ENCODE results near the gene PDIA2. TPM values are rescaled to one million over a fixed set of nuclear protein-coding genes. Genes with fewer than 3 reads are reported as not detected.

Gene PDIA2, protein sequence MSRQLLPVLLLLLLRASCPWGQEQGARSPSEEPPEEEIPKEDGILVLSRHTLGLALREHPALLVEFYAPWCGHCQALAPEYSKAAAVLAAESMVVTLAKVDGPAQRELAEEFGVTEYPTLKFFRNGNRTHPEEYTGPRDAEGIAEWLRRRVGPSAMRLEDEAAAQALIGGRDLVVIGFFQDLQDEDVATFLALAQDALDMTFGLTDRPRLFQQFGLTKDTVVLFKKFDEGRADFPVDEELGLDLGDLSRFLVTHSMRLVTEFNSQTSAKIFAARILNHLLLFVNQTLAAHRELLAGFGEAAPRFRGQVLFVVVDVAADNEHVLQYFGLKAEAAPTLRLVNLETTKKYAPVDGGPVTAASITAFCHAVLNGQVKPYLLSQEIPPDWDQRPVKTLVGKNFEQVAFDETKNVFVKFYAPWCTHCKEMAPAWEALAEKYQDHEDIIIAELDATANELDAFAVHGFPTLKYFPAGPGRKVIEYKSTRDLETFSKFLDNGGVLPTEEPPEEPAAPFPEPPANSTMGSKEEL
- 0.18 and 0.38 TPM in 2 replicates for total RNA-seq (2014; rRNA removed; shearing (Covaris generic))

DNA sequence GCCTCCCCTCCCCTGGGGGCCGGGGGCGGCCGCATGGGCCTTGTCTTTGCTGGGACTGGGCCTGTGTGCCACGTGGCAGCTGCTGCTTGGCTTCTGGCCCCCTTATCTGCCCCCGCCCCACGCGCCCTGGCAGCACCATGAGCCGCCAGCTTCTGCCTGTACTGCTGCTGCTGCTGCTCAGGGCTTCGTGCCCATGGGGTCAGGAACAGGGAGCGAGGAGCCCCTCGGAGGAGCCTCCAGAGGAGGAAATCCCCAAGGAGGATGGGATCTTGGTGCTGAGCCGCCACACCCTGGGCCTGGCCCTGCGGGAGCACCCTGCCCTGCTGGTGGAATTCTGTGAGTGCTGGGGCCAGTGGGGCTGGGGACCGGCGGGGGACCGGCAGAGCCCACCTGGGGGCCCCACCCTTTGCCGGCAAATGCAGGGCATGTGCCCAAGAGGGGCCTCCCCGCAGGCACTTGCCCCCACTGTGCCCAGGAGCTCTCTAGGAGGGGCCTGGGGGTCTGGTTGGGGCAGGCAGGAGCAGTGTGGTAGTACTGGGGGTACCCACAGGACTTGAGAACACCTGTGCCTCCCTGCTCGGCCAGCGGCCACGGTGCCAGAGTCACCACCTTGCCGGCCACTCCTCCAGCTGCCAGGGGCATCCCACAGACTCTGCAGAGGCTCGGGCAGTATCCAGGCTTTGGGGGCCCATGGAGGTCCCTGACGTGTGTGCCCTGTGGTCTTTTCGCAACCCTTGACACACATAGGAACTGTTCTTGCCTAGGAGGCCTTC lies at the start of gene PDIA2:
PDIA2 (plus strand) TSS at position 132 of the 773 bp plus-strand sequence; CDS start at position 138, 6 bp downstream.
- Histone ChIP-seq H3K4me3 (no peak within 1 kb of the TSS), H3K27ac (no peak within 1 kb of the TSS), H3K27me3 (no peaks in the 10 kb centered on the region), H3K4me1 (0 out of 2 replicates have a peak, but pooled peaks cover 2% of the 10 kb centered on the region), H3K36me3 (peaks cover 12% of the 10 kb centered on the region), H3K9me3 (replicated peaks) (peaks cover 4% of the 10 kb centered on the region; the same call in 1 of the 2 replicates)
- DNase-seq: no peak

DNA sequence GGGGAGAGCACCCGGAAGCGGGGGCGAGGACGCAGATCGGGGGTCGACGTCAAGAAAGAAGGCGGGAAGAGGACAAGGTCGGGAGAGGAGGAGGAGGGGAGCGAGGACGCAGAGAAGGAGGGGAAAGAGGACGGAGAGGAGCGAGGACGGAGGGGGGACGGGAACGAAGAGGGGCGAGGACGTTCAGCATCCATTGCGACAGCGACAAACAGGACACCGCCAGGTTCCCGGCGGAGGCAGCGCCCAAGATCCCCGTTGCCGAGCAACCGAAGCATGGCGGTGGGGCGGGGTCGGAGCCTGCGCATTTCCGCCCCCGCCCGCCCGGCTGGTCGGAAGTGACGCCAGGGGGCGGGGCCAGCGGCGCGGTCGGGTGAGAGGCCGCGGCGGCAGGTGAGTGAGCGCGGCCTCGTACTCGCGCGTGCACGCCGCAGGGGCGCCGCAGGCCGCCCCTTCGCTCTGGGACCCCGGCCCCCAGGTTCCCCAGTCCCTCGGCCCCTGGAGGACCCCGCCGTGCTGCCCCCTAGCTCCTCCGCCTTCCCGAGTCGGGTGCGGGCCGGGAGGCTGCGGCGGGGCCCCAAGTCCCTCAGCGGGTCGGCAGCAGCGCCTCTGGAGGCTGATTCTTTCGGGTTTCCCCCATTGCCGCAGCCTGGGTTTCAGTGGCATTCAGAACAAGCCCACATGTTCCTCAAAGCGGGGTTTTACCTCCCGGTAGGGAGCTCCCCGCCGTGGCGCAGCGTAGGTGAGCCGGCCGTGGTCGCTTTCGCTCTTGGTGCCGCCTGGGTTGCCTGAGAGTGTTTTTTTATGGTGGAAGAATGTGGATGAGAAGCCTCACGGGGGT lies 48.3 kb upstream of the PDIA2 start, which contains the start of gene FAM234A:
FAM234A (plus strand) TSS at position 354 of the 838 bp plus-strand sequence. CDS start 19,593 bp downstream, outside the sequence.
- Histone ChIP-seq H3K27ac (peak within 1 kb of the TSS; percentile 52), H3K27me3 (no peaks in the 10 kb centered on the region), H3K9me3 (replicated peaks) (no peaks in the 10 kb centered on the region), H3K4me1 (no peaks in the 10 kb centered on the region), H3K4me3 (peak within 1 kb of the TSS; percentile 80), H3K36me3 (no peaks in the 10 kb centered on the region)
- DNase-seq: peak; percentile 92 to 94

DNA sequence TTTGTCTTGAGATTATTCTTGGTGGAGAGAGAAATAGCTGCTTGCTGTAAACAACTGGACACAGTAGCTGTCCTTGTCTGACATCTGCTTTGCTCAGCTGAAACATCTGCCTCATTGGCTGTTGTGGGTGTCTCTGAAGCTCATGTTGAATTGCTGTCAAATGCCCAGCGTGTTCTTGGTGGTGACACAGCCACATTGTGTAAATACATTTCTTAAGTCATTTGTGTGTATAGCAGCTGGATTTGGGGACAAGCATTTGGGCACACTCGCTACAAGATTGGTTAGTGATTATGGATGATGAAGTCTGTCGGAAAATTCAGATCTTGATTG lies 43.1 kb upstream of the PDIA2 start:
- DNase-seq: no peak
- no peaks in the 10 kb centered on the region for H3K9me3 ChIP-seq (replicated peaks)
- no peak overlapping the region for H3K4me3 ChIP-seq
- no peaks in the 10 kb centered on the region for H3K4me1 ChIP-seq
- no peaks in the 10 kb centered on the region for H3K36me3 ChIP-seq
- H3K27ac ChIP-seq: no peak overlapping the region
- H3K27me3 ChIP-seq: no peaks in the 10 kb centered on the region

DNA sequence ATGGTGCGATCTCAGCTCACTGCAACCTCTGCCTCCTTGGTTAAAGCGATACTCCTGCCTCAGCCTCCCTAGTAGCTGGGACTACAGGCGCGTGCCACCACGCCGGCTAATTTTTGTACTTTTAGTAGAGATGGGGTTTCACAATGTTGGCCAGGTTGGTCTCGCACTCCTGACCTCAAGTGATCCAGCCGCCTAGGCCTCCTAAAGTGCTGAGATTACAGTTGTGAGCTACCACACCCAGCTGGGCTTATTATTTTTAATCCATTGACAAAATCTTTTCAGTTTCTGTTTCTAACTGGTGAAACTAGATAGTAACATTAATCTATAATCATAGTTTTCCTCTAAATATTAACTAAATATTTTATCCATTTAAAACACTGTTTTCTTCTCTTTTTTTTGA lies 42.4 kb upstream of the PDIA2 start:
- DNase-seq: no peak
- Histone ChIP-seq H3K27me3 (no peaks in the 10 kb centered on the region), H3K9me3 (replicated peaks) (no peaks in the 10 kb centered on the region), H3K4me1 (no peaks in the 10 kb centered on the region), H3K4me3 (no peak overlapping the region), H3K36me3 (no peaks in the 10 kb centered on the region), H3K27ac (no peak overlapping the region)

DNA sequence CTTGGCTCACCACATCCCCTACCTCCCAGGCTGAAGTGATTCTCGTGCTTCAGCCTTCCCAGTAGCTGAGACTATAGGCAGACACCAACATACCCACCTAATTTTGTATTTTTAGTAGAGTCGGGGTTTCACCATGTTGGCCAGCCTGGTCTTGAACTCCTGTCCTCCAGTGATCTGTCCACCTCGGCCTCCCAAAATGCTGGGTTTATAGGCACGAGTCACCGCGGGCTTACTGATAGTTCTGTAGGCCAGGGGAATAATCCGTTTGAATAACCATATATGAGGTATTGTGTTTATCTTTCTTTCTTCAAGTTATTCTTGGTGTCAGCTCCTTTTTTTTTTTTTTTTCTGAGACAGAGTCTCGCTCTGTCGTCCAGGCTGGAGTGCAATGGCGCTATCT lies 40.7 kb upstream of the PDIA2 start:
- DNase-seq: no peak
- no peak overlapping the region for H3K4me3 ChIP-seq
- H3K27me3 ChIP-seq: no peaks in the 10 kb centered on the region
- H3K9me3 ChIP-seq (replicated peaks): no peaks in the 10 kb centered on the region
- no peaks in the 10 kb centered on the region for H3K4me1 ChIP-seq
- H3K36me3 ChIP-seq: no peaks in the 10 kb centered on the region; the same call in 1 of the 2 replicates
- no peak overlapping the region for H3K27ac ChIP-seq

DNA sequence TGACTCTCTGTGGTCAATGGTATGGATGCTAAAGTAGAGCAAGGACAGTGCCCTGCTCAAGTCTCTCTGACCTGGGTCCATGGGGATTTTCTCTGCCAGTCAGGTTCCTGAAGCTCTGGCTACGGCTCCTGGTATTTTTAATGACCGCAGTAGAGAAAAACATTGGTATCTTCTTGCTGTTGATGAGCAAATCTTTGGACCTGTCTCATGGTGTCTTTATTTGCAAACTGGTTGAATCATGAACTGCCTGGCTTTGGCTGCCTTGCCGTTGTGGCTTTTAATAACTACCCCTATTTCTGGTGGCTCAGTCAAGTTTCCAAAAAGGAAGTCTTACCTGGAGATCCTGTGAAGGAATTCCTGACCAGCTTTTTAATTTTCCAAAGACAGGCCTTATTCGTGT lies 39.6 kb upstream of the PDIA2 start:
- no peaks in the 10 kb centered on the region; the same call in 1 of the 2 replicates for H3K36me3 ChIP-seq
- H3K4me3 ChIP-seq: no peak overlapping the region
- DNase-seq: no peak

DNA sequence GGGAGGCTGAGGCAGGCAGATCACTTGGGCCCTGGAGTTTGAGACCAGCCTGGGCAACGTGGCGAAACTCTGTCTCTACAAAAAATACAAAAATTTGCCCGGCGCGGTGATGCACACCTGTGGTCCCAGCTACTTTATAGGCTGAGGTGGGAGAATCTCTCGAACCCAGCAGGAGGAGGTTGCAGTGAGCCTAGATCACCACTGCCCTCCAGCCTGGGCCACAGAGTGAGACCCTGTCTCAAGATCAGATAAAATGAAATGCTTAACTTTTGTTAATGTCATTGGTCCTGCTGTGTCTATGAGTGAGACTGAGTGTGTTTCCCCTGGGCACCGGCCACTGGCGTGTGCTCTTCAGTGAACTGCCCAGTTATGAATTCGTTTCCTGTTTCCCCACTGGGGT lies 37.9 kb upstream of the PDIA2 start:
- Histone ChIP-seq H3K4me1 (no peaks in the 10 kb centered on the region), H3K27me3 (no peaks in the 10 kb centered on the region), H3K27ac (no peak overlapping the region), H3K4me3 (no peak overlapping the region), H3K36me3 (no peaks in the 10 kb centered on the region; the same call in 1 of the 2 replicates), H3K9me3 (replicated peaks) (no peaks in the 10 kb centered on the region)
- DNase-seq: no peak

More for the DNA sequence above, 39.6 kb upstream of the PDIA2 start:
- H3K9me3 ChIP-seq (replicated peaks): no peaks in the 10 kb centered on the region
- no peaks in the 10 kb centered on the region for H3K27me3 ChIP-seq
- no peaks in the 10 kb centered on the region for H3K4me1 ChIP-seq
- no peak overlapping the region for H3K27ac ChIP-seq

DNA sequence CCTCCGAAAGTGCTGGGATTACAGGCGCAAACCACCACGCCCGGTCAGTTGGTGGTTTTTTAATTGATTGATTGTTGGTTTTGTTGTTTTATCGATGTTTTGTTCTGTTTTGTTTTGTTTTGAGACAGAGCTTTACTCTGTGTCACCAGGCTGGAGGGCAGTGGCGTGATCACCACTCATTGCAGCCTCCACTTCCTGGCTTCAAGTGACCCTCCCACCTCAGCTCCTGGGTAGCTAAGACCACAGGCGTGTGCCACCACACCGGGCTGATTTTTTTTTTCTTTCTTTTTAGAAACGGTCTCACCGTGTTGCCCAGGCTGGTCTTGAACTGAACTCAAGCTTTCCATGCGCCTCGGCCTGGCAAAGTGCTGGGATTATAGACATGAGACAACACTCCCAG lies 35.9 kb upstream of the PDIA2 start:
- H3K4me1 ChIP-seq: no peaks in the 10 kb centered on the region
- H3K27ac ChIP-seq: no peak overlapping the region
- DNase-seq: no peak
- no peak overlapping the region for H3K4me3 ChIP-seq
- H3K9me3 ChIP-seq (replicated peaks): no peaks in the 10 kb centered on the region
- no peaks in the 10 kb centered on the region for H3K27me3 ChIP-seq
- H3K36me3 ChIP-seq: no peaks in the 10 kb centered on the region; the same call in 1 of the 2 replicates

DNA sequence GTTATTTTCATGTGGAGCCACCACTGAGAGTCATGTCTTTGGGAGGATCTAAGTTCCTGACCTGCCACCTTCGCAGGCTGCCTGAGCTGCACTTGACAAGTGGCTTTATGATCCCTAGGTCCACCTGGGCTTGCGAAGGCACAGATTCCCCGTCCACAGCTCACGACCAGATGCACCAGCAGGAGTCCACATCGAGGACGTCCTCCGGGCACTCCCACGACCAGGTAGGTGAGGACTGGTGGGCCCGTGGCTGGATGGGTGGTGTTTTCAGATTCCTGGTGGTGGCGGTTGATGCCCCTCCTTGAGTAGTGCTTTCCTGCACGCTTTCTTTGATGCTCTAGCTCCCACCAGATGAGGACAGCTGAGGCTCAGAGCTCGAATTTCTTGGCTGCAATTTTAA lies 33.5 kb upstream of the PDIA2 start:
- no peak for DNase-seq
- Histone ChIP-seq H3K9me3 (replicated peaks) (no peaks in the 10 kb centered on the region), H3K4me3 (no peak overlapping the region), H3K27ac (no peak overlapping the region), H3K36me3 (no peaks in the 10 kb centered on the region; the same call in 1 of the 2 replicates), H3K27me3 (no peaks in the 10 kb centered on the region), H3K4me1 (no peaks in the 10 kb centered on the region)

DNA sequence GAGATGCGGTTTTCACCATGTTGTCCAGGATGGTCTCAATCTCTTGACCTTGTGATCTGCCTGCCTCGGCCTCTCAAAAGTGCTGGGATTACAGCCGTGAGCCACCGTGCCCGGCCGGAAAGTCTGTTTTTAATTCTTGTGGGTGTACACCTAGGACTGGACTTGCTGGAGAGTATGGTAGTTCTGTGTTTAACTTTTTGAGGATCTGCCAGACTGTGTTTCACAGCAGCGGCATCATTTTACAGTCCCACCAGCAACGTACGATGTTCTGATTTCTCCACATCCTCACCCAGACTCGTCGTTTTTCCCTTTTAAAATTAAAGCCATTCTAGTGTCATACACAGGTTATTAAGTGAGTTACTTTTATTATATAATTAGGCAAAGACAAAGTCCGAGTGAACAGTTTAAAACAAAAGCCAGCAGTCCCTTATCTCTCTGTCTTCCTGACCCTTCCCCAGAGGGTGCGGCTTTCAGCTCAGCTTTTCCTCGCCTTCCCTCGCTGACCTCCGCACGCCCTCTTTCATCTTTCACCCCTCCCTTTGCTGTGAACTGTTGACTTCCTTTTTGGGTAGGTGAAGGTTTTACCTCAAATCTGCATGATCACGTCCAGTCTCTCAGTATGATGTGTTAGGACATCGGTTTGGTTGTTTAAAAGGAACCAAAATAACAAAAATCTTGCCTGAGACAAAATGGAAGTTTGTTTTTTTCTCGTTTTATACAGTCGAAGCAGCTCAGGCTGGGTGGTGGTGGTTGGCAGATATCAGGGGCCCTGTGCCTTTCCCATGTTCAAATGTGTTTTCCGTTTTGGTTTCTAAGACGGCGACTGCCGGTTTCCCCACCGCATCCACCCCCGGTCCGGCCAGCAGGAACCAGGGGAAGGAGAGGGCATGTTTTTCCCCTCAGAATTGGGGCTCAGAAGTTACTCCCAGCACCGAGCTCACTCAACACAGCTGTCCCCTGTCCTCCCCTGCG lies 30.3 kb upstream of the PDIA2 start:
- no peaks in the 10 kb centered on the region for H3K27me3 ChIP-seq
- H3K9me3 ChIP-seq (replicated peaks): no peaks in the 10 kb centered on the region
- H3K36me3 ChIP-seq: no peaks in the 10 kb centered on the region; the same call in 1 of the 2 replicates
- no peak overlapping the region for H3K27ac ChIP-seq
- H3K4me3 ChIP-seq: no peak overlapping the region
- no peaks in the 10 kb centered on the region for H3K4me1 ChIP-seq
- no peak for DNase-seq

DNA sequence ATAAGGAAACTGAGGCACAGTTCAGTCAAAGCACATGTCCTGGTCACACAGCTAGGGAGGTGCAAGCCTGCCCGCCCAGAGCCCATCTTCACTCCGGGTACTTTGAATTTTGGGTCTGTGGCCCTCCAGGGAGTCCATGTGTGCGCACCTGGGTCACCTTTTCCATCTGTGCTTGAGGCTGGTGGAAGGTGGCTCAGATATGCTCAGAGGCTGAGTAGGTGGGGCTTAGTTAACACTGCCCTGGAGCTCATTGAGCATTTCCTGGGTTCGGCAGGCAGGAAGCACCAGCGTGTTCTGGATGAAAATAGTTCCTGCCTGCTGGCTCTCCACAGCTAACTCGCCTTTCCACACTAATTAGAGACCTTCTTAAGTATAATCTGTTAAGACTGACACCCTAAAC lies 29.1 kb upstream of the PDIA2 start:
- no peak overlapping the region for H3K4me3 ChIP-seq
- H3K27me3 ChIP-seq: no peaks in the 10 kb centered on the region
- no peak for DNase-seq
- no peaks in the 10 kb centered on the region for H3K9me3 ChIP-seq (replicated peaks)
- H3K4me1 ChIP-seq: no peaks in the 10 kb centered on the region
- H3K27ac ChIP-seq: no peak overlapping the region
- no peaks in the 10 kb centered on the region; the same call in 1 of the 2 replicates for H3K36me3 ChIP-seq

DNA sequence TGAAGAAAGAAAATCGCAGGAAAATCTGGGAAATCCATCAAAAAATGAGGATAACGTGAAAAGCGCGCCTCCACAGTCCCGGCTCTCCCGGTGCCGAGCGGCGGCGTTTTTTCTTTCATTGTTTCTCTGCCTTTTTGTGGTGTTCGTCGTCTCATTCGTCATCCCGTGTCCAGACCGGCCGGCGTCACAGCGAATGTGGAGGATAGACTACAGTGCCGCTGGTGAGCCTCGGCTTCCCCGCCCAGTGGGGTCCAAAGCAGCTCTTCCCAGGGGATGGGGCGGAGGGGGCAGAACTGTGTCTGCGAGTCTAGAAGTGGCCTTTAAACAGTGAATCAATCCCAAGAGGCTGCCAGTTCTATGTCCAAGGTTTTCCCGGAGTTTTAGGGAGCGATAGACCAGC lies 28.5 kb upstream of the PDIA2 start:
- Histone ChIP-seq H3K27ac (no peak overlapping the region), H3K36me3 (no peaks in the 10 kb centered on the region; the same call in 1 of the 2 replicates), H3K9me3 (replicated peaks) (no peaks in the 10 kb centered on the region), H3K4me3 (no peak overlapping the region), H3K4me1 (no peaks in the 10 kb centered on the region), H3K27me3 (no peaks in the 10 kb centered on the region)
- DNase-seq: no peak

DNA sequence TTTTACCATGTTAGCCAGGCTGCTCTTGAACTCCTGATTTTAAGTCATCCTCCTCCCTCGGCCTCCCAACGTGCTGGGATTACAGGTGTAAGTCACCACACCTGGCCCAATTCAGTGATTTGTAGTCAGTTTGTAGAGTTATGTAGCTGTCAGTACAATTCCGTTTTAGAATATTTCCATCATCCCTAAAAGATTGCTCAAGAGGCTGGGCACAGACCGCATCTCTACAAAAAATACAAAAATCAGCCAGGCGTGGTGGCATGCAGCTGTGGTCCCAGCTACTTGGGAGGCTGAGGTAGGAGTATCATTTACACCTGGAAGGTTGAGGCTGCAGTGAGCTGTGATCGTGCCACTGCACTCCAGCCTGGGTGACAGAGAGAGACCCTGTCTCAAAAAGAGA lies 27.8 kb upstream of the PDIA2 start:
- H3K4me1 ChIP-seq: no peaks in the 10 kb centered on the region
- H3K9me3 ChIP-seq (replicated peaks): no peaks in the 10 kb centered on the region
- H3K27ac ChIP-seq: no peak overlapping the region
- H3K36me3 ChIP-seq: no peaks in the 10 kb centered on the region; the same call in 1 of the 2 replicates
- H3K27me3 ChIP-seq: no peaks in the 10 kb centered on the region
- no peak overlapping the region for H3K4me3 ChIP-seq
- DNase-seq: no peak

All from SJCRH30 (cell line).